ENCODE results near the gene HMGXB4. TPM values are rescaled to one million over a fixed set of nuclear protein-coding genes. Genes with fewer than 3 reads are reported as not detected.
A peak's percentile ranks its signal among the peaks of the same experiment; 100 is the strongest.

The HMGXB4 gene
- total RNA-seq, 2 donors from 2014 or later, result 14.7 to 15.7 TPM

DNA sequence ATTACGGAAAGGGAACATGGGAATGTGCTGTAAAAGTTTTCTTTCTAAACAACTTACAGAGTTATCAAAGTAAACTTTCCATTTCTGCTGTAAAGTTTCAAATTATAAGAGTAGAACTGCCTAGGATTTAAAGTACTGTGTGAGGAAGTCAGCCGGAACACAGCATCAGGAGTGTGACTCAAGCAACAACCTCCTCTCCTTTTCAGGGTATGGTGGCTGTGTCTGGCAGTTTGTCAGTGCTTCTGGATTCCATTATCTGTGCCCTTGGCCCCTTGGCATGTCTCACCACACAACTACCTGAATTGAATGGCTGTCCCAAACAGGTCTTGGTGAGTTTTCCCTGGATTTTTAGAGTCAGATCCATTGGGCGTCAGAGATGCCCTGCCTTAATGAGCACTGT lies 35.5 kb downstream of the HMGXB4 start:
- no peak overlapping the region for H3K4me3 ChIP-seq
- H3K9me3 ChIP-seq, result no peaks in the 10 kb centered on the region
- no peaks in the 10 kb centered on the region for H3K4me1 ChIP-seq (ENCODE audit: control insufficient read depth in 1 of 2, low read depth in 2 of 2)
- ATAC-seq (ENCODE audit: insufficient number of reproducible peaks, low FRiP score, low read depth) (no peak), DNase-seq (ENCODE audit: low spot score) (no peak)
- H3K27me3 ChIP-seq (replicated peaks; ENCODE audit: insufficient read depth), result no peaks in the 10 kb centered on the region
- TF ChIP-seq, protein P1, sequence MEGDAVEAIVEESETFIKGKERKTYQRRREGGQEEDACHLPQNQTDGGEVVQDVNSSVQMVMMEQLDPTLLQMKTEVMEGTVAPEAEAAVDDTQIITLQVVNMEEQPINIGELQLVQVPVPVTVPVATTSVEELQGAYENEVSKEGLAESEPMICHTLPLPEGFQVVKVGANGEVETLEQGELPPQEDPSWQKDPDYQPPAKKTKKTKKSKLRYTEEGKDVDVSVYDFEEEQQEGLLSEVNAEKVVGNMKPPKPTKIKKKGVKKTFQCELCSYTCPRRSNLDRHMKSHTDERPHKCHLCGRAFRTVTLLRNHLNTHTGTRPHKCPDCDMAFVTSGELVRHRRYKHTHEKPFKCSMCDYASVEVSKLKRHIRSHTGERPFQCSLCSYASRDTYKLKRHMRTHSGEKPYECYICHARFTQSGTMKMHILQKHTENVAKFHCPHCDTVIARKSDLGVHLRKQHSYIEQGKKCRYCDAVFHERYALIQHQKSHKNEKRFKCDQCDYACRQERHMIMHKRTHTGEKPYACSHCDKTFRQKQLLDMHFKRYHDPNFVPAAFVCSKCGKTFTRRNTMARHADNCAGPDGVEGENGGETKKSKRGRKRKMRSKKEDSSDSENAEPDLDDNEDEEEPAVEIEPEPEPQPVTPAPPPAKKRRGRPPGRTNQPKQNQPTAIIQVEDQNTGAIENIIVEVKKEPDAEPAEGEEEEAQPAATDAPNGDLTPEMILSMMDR (IDR thresholded peaks at IDR 0.05), result no peak
- no peak overlapping the region for H3K27ac ChIP-seq
- H3K36me3 ChIP-seq, result peaks cover 29% of the 10 kb centered on the region

DNA sequence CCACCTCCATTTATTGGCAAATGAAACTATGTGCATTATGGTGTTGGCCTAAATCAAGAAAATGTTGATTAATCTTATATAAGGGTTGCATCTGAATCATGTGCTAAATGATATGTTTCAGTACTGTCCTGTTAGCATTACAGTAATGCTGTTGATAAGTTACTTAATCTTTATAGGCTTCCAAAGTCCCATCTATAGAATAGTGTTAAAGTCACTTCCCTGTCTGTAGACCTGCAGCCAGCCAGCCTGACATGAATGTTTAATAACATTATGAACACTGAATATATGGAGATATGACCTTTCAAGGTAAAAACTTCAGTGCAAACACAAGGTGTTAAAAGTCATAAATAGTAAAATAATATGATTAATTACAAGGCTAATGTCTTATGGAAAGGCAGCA lies 38.8 kb downstream of the HMGXB4 start:
- Histone ChIP-seq H3K4me3 (no peak overlapping the region), H3K36me3 (peaks cover 8% of the 10 kb centered on the region), H3K27me3 (replicated peaks; ENCODE audit: insufficient read depth) (no peaks in the 10 kb centered on the region), H3K9me3 (no peaks in the 10 kb centered on the region), H3K27ac (no peak overlapping the region), H3K4me1 (ENCODE audit: control insufficient read depth in 1 of 2, low read depth in 2 of 2) (peaks cover 4 to 8% of the 10 kb centered on the region in 2 donors)
- no peak for DNase-seq (ENCODE audit: low spot score)
- no peak for ATAC-seq (ENCODE audit: insufficient number of reproducible peaks, low FRiP score, low read depth)
- TF ChIP-seq, protein P1 (IDR thresholded peaks at IDR 0.05), result no peak

DNA sequence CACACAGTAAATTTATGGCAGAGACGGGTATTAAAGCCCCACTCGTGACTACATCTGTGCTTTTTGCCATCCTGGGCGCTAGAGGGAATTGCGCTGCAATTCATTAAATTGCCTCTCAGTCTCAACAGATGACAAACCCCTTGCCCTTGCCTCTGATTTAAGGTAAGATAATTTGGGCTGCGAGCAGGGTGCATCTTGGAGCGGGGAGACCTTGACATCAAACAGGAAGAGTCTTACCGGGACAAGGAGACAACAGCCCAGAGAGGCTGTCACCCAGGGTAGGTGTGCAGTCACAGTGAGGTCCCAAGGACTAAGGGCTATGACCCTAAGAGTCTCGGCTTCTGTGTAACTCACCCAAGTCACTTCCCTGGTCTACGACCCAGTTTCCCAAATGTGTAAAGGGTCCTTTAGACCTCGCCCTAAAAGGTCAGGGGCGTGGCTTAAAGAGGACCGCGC lies 42.0 kb downstream of the HMGXB4 start:
- TF ChIP-seq, protein P1 (IDR thresholded peaks at IDR 0.05), result peak; percentile 40
- Histone ChIP-seq H3K4me3 (peak overlapping the region; percentile 77), H3K9me3 (no peaks in the 10 kb centered on the region), H3K36me3 (no peaks in the 10 kb centered on the region), H3K27ac (peak overlapping the region; percentile 89 to 92), H3K4me1 (ENCODE audit: control insufficient read depth in 1 of 2, low read depth in 2 of 2) (peaks cover 8 to 9% of the 10 kb centered on the region in 2 donors), H3K27me3 (replicated peaks; ENCODE audit: insufficient read depth) (no peaks in the 10 kb centered on the region)
- ATAC-seq (ENCODE audit: insufficient number of reproducible peaks, low FRiP score, low read depth), result peak; percentile 23
- no peak for DNase-seq (ENCODE audit: low spot score)

DNA sequence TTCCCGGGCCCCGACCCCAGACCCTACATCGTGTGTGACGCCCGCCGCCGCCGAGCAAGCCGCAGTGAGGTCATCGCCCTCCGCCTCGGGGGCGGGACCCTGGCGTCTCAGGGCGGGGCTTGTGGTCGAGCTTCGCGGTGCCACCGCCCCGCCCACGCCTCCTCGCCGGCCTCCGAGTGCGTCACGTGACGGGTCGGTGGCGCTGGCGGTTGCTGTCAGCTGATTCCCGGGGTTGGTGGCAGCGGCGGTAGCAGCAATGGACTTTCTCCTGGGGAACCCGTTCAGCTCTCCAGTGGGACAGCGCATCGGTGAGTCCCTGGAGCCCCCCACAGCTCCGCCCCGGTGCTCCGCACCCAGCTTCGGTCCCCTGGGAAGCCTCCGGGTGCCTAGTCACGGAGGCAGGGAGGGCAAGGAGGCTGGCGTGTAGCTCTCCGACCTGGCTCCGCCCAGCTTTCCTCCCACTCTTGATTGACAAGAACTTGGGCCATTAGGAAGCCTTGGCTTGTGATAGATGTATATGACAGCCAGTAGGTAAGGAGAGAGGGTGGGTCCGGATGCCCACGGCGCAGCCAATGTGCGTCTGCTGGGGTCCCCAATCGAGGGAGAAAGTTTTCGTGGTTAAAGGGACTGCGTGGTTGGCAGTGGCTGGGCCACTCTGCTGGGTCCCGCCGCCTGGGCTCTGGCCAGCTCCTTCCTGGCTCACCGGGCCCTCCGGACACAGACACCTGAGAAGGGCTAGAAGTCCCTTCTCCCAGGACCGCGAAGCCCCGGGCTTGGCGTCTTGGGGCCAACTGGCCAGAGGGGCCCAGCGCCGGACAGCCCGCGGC lies 42.6 kb downstream of the HMGXB4 start, which contains the start of gene TOM1:
Gene TOM1 (plus strand): TSS at position 222 of the 827 bp plus-strand sequence. CDS start 35 bp downstream, at position 257.
- DNase-seq (ENCODE audit: low spot score), result peak; percentile 93
- peak; percentile 98 for ATAC-seq (ENCODE audit: insufficient number of reproducible peaks, low FRiP score, low read depth)
- TF ChIP-seq, protein P1 (IDR thresholded peaks at IDR 0.05), result no peak
- peak within 1 kb of the TSS; percentile 89 to 92 for H3K27ac ChIP-seq
- H3K36me3 ChIP-seq, result no peaks in the 10 kb centered on the region
- H3K4me3 ChIP-seq, result peak within 1 kb of the TSS; percentile 77
- H3K27me3 ChIP-seq (replicated peaks; ENCODE audit: insufficient read depth), result no peaks in the 10 kb centered on the region
- H3K4me1 ChIP-seq (ENCODE audit: control insufficient read depth in 1 of 2, low read depth in 2 of 2), result peaks cover 8 to 9% of the 10 kb centered on the region in 2 donors
- no peaks in the 10 kb centered on the region for H3K9me3 ChIP-seq

DNA sequence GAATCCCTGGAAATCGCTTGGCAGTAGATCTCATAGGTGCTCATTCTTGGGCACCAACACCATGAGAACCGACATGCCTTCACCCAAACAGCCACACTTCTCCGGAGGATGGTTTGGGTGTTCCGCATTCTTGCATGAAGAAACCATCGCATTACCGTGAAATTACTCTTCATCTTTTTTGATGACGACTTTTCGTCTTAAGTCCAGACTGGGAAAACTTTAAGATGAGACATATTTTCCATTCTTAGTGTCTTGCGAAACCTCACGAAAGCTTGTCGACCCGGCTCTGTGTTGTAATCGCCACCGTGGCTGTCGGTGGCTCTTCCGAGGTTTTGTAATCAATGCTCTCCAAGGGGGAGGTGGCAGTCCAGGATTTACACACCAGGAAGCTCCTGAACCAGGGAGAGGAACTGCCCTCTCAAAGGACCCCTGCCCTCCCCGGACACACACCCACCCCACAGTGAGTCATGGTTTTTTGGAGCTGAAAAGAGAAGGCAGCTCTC lies 44.1 kb downstream of the HMGXB4 start:
- ATAC-seq (ENCODE audit: insufficient number of reproducible peaks, low FRiP score, low read depth) (no peak), DNase-seq (ENCODE audit: low spot score) (no peak)
- Histone ChIP-seq H3K4me1 (ENCODE audit: control insufficient read depth in 1 of 2, low read depth in 2 of 2) (peaks cover 9 to 15% of the 10 kb centered on the region in 2 donors), H3K27ac (peak overlapping the region in 1 of 2 donors; percentile 92), H3K9me3 (no peaks in the 10 kb centered on the region), H3K36me3 (no peaks in the 10 kb centered on the region), H3K4me3 (no peak overlapping the region), H3K27me3 (replicated peaks; ENCODE audit: insufficient read depth) (no peaks in the 10 kb centered on the region)
- TF ChIP-seq, protein P1 (IDR thresholded peaks at IDR 0.05), result no peak
